Measurements from ENCODE around the gene FKBP15. TPM values are rescaled to one million over a fixed set of nuclear protein-coding genes. Genes with fewer than 3 reads are reported as not detected.

Gene FKBP15
- total RNA-seq, 1 donor from 2014 or later = 30.0 TPM

DNA sequence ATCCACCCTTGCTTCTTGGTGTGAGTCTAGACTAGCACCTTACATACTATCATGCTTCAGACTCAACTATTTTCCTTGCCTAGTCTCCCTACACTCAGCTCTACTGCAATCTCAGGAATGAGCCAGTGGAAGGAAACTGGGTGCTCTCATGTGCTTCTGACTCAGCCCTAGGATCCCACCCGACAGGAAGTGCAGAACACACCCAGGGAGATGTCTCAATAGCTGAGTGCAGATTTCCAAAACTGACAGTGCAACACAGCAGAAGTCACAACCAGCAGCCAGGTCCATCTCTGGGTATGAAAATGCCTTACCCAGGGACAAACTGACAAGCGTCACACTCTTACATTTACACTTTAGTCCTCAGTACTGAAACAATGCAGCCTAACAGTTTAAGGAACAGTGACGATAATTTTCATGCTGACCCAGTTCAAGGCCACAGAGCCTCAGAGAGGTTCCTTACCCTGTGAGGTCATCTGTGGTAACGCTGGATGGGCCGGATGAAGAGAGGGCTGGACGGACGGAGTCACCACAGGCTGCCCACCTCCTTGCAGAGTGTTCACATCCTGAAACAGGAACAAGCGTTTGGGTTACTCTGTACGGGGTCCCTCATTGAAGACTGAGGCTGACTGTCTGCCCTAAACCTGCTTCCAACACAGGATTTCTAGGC lies 33.0 kb downstream of the FKBP15 start:
- no peak overlapping the region for H3K27ac Mint-ChIP-seq
- H3K36me3 Mint-ChIP-seq = peaks cover 24% of the 10 kb centered on the region
- H3K27me3 Mint-ChIP-seq (ENCODE audit: low read depth) = no peaks in the 10 kb centered on the region
- DNase-seq (ENCODE audit: low spot score in 2 of 2, unreplicated experiment in 2 of 2) = no peak
- H3K4me3 Mint-ChIP-seq = no peak overlapping the region
- no peaks in the 10 kb centered on the region for H3K4me1 Mint-ChIP-seq
- TF ChIP-seq CTCF (IDR thresholded peaks at IDR 0.05; ENCODE audit: unreplicated experiment) = no peak
- no peaks in the 10 kb centered on the region for H3K9me3 Mint-ChIP-seq

DNA sequence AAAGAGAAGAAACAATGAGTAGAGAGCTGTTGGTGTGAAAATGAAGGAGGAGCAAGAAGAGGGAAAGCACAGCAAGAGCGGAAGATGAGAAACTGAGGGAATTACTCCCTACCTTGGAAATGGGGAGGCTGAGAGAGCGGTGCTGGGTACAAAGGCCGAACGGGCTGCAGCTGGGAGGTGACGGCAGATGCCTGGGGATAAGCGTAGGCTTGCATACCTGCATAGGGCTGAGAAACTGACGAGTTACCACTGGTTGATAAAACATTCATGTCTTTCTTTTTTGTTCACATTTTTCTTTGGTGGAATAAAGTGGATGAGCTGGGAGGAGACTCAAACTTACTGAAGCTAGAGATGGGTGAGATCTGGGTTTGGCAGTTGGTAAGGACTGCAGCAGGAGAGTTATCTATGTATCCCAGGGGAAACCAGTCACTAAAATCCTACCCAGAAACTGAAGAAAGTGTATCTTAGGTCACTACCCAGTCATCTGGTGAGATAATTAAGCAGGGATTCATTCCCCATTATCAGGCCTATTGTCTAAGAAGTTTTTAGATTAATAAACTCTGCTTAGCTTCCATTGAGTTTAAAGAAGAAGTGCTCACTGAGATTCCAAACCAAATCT lies 34.8 kb downstream of the FKBP15 start:
- no peak for TF ChIP-seq CTCF (IDR thresholded peaks at IDR 0.05; ENCODE audit: unreplicated experiment)
- no peak for DNase-seq (ENCODE audit: low spot score in 2 of 2, unreplicated experiment in 2 of 2)
- Mint-ChIP-seq H3K9me3 (no peaks in the 10 kb centered on the region), H3K27me3 (ENCODE audit: low read depth) (no peaks in the 10 kb centered on the region), H3K4me1 (no peaks in the 10 kb centered on the region), H3K27ac (no peak overlapping the region), H3K4me3 (no peak overlapping the region), H3K36me3 (peaks cover 41% of the 10 kb centered on the region)

DNA sequence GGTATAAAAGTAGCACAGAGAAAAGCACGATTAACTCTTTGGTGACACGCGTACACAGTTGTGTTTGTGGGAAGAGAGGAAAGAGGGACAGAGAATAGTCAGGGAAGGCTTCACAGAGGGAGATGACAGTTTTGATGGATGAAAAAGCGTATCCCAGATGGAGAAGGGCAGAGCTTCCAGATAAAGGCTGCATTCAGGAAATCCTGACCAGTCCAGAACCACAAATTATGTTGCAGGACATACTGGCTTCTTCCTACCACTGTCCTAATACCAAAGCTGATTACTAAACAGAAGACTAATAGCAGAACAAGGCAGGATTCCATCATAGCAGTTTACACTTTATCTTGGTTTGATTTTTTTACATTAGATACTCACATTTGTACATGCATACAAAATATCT lies 35.8 kb downstream of the FKBP15 start:
- Mint-ChIP-seq H3K9me3 (no peaks in the 10 kb centered on the region), H3K27me3 (ENCODE audit: low read depth) (no peaks in the 10 kb centered on the region), H3K36me3 (peaks cover 42% of the 10 kb centered on the region), H3K27ac (no peak overlapping the region), H3K4me3 (no peak overlapping the region), H3K4me1 (no peaks in the 10 kb centered on the region)
- no peak for TF ChIP-seq CTCF (IDR thresholded peaks at IDR 0.05; ENCODE audit: unreplicated experiment)
- DNase-seq (ENCODE audit: low spot score in 2 of 2, unreplicated experiment in 2 of 2) = no peak

- no peaks in the 10 kb centered on the region for H3K4me1 Mint-ChIP-seq
- H3K9me3 Mint-ChIP-seq = no peaks in the 10 kb centered on the region
- no peak overlapping the region for H3K4me3 Mint-ChIP-seq
- no peak for DNase-seq (ENCODE audit: low spot score in 2 of 2, unreplicated experiment in 2 of 2)
- no peak for TF ChIP-seq CTCF (IDR thresholded peaks at IDR 0.05; ENCODE audit: unreplicated experiment)
- H3K36me3 Mint-ChIP-seq = peaks cover 42% of the 10 kb centered on the region
- no peak overlapping the region for H3K27ac Mint-ChIP-seq
- no peaks in the 10 kb centered on the region for H3K27me3 Mint-ChIP-seq (ENCODE audit: low read depth)
Measured at GRCh38 chr9:113184539-113184938, 36.5 kb downstream of the FKBP15 start.

- H3K27me3 Mint-ChIP-seq (ENCODE audit: low read depth) = no peaks in the 10 kb centered on the region
- no peak for TF ChIP-seq CTCF (IDR thresholded peaks at IDR 0.05; ENCODE audit: unreplicated experiment)
- H3K36me3 Mint-ChIP-seq = peaks cover 42% of the 10 kb centered on the region
- H3K4me3 Mint-ChIP-seq = no peak overlapping the region
- DNase-seq (ENCODE audit: low spot score in 2 of 2, unreplicated experiment in 2 of 2) = no peak
- no peaks in the 10 kb centered on the region for H3K4me1 Mint-ChIP-seq
- no peaks in the 10 kb centered on the region for H3K9me3 Mint-ChIP-seq
- no peak overlapping the region for H3K27ac Mint-ChIP-seq
Measured at GRCh38 chr9:113183956-113184488, 37.1 kb downstream of the FKBP15 start.
